A549 (cell line): ENCODE measurements around the gene KLHDC8B.

Experiments used
- POLR2A ChIP-seq: IDR thresholded peaks from 2 replicates; pipeline ENCODE4 v1.6.1; 2012; ENCODE audit warnings: mild to moderate bottlenecking, low read length
- TF ChIP-seq, protein P1 (sequence below): IDR thresholded peaks from 2 replicates; pipeline ENCODE4 v1.6.1; 2012

DNA sequence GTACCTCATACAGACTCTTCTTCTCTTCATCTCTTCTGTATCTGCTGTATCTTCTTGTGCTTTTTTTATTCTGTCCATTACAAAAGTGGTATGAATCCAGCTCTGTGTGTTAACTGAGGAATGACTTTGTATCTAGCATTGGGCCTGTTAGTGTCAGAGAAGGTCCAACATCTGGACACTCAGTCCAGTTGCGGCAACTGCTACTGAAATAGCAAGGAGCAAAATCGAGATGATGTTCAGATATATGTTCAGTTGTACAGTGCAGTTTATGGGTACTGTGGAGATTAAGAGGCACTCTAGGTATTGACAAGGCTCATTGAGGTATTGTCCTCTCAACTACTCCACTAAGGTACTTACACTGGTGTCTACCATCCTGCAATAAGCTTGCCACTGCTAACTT, 42.6 kb downstream of the KLHDC8B start:
- TF ChIP-seq, protein P1, sequence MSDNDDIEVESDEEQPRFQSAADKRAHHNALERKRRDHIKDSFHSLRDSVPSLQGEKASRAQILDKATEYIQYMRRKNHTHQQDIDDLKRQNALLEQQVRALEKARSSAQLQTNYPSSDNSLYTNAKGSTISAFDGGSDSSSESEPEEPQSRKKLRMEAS, result no peak
- no peak for TF ChIP-seq POLR2A
